GM10266 (cell line): ENCODE results near the gene CCDC177.

Source experiments
- DNase-seq: peaks from one replicate; pipeline ENCODE4 v3.0.0; 2012; ENCODE audit errors: extremely low spot score
- CTCF ChIP-seq: IDR thresholded peaks from 2 replicates; pipeline ENCODE4 v1.5.1; 2012; ENCODE audit warnings: mild to moderate bottlenecking, low read depth; ENCODE audit not compliant: control insufficient read depth, insufficient read depth; ENCODE audit errors: missing control alignments

CCDC177 gene

GRCh38 chr14:69574263-69574953 lies at the start of gene CCDC177:
CCDC177 (minus strand) TSS chr14:69574871; CDS start chr14:69573622, 1,249 bp downstream.
- TF ChIP-seq CTCF = peak; percentile 78
- peak; percentile 86 for DNase-seq

- no peak for TF ChIP-seq CTCF
- no peak for DNase-seq
Measured at GRCh38 chr14:69624136-69624535, 49.5 kb upstream of the CCDC177 start.

- no peak for TF ChIP-seq CTCF
Measured at GRCh38 chr14:69620981-69621380, 46.3 kb upstream of the CCDC177 start.

GRCh38 chr14:69620211-69620611 lies 45.5 kb upstream of the CCDC177 start:
- no peak for TF ChIP-seq CTCF

More at GRCh38 chr14:69620981-69621380, 46.3 kb upstream of the CCDC177 start:
- no peak for DNase-seq

GRCh38 chr14:69619012-69619411 lies 44.3 kb upstream of the CCDC177 start:
- no peak for DNase-seq
- no peak for TF ChIP-seq CTCF

More at GRCh38 chr14:69620211-69620611, 45.5 kb upstream of the CCDC177 start:
- DNase-seq = no peak

- no peak for TF ChIP-seq CTCF
- DNase-seq = no peak
Measured at GRCh38 chr14:69617796-69618195, 43.1 kb upstream of the CCDC177 start.

- no peak for TF ChIP-seq CTCF
- no peak for DNase-seq
Measured at GRCh38 chr14:69616408-69616773, 41.7 kb upstream of the CCDC177 start.
